HG03460 (cell line): ENCODE results near the gene CFAP119.

ENCODE experiments used
- ATAC-seq: cut with Tn5 transposase; IDR thresholded peaks from one replicate; pipeline ENCODE4 v1.9.1; 2021; ENCODE audit not compliant: unreplicated experiment

CFAP119 gene

DNA sequence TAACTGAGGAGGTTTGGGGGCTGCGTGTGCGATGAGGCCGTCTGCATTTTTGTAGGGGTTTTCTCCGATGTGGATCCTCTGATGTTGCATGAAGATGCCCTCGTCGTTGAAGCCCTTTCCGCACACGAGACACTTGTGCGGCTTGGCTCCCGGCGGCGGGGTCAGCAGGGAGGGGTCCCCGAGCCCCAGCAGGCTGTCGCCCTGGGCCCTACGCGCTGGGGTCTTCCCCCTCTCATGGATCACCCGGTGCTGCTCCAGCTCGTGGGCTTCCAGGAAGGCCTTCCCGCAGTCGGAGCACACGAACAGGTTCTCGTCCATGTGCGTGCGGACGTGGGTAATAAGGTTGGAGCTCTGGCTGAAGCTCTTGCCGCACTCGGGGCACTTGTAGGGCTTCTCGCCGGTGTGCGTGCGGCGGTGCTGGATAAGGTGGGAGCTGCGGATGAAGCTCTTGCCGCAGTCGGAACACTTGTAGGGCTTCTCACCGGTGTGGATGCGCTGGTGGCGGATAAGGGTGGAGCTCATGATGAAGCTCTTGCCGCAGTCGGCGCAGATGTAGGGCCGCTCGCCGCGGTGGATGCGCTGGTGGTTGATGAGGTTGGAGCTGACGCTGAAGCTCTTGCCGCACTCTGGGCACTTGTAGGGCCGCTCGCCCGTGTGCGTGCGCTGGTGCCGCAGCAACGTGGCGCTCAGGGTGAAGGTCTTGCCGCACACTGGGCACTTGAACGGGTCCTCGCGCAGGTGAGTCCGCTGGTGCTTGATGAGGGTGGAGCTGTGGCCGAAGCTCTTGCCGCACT is 20.8 kb upstream of the CFAP119 start:
- no peak for ATAC-seq

DNA sequence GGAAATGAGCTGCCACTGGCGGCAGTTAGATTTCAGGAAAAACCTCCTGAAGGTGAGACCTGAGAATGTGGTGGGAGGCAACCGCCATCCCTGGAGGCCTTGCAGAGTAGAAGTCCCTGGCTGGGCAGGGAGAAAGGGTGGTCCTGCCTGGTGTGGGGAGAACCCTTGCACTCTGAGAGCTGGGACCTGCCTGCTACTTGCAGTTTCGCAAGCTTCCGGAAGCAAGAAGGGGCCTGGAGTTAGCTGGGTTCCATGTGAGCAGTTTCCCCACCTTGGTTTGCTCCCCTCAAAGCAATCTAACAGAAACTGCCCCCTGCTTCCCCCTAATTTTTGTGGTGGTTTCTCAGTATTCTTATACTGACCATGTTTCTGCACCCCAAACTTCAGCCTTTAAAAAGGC is 18.7 kb upstream of the CFAP119 start:
- no peak for ATAC-seq

DNA sequence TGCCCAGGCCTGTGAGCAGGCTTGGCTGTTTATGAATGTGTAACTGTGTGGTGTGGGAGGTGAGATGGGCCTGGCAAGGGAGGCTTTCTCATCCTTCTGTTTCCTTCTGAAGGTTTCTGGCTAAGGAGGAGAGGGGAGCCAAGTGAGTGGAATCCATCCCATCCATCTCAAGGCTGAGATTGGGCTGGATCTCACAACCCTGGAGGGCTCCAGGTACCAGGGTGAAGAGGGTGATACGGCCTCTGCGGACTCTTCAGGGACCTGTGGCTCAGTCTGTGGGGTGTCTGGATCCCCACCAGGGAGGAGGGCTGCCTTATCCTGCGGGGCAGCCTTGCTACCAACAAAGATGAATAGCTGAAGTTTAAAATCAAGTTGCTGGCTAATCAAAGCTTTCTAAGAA is 18.2 kb upstream of the CFAP119 start:
- ATAC-seq = no peak

DNA sequence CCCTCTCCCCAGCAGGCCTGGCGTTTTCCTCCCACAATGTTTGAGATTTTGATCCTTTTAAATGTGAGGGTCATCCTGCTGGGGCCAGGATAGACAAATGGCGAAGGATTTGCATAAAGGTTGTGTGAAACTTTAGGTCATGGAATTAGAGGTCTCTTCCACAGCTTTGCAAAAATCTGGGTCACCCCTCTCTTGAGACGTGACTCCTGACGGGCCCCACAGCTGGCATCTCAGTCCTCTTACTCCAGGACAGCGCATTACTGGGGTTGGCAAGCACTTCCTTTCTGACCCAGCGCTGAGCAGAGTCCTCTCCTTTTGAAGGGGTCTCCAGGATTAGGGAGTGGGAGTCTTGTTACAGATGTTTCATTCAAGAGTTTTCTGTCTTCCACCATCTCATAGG is 17.7 kb upstream of the CFAP119 start:
- no peak for ATAC-seq

DNA sequence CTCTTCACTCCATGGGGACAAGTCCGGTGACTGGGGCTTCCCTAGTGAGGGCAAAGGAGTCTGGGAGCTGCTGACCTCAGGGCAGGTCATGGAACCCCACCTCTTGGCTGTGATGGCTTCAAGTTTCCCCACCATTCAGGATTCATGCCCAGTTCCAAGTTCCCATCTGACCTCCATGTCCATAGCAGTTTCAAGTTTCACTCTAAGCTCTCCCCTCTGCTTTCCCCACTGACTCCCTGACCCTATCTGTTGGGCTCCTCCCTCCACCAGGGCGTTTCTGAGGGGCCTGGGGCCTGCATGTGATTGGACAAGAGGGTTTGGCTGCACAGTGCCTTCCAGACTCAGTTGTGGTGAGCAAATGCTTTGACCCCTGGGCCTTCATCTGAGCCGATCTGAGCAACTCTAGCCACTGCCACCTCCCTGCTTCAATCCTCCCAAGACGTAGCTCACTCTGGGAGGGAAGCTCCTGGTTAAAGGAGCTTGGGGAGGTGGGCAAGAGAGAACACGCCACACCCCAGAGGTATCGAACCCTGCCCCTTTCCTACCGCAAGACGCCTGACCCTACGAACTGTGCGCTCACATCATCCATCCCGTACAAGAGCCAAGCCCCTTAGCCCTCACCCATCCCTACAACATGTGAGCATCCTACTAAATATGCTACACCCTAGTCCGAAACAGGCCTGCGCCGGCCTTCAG is 16.8 kb upstream of the CFAP119 start:
- no peak for ATAC-seq

DNA sequence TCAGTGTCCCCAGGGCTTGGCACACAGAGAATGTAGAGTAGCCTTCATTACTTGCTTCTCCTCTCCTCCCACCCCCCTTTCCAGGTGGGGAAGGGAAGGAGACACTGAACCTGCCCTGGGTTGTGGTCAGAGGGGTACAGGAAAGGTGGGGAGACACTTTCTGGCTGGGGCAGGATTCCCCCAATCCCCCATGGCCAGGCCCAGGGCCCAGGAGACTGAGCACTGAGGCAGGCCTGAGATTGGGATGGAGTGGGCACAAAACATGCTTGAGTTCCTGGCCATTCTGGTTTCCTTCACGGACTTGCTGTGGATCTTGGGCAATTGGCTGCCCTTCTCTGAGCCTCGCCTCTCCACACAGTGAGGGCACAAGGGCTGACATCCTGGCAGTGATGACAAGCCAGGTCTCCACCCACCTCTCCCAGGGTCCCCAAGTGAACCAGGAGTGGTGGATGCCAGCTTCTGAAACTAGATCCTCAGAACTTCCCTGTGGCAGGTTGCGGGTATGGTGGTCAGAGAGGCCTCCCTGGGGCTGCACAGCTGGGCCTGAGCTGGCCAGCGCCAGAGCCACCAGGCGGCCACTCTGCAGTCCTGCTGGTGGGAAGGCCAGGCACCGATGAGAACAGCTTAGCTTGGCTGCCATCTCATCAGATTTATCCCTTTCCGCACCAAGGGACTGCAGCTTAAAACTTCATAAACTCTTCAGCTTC is 15.9 kb upstream of the CFAP119 start:
- ATAC-seq = no peak

DNA sequence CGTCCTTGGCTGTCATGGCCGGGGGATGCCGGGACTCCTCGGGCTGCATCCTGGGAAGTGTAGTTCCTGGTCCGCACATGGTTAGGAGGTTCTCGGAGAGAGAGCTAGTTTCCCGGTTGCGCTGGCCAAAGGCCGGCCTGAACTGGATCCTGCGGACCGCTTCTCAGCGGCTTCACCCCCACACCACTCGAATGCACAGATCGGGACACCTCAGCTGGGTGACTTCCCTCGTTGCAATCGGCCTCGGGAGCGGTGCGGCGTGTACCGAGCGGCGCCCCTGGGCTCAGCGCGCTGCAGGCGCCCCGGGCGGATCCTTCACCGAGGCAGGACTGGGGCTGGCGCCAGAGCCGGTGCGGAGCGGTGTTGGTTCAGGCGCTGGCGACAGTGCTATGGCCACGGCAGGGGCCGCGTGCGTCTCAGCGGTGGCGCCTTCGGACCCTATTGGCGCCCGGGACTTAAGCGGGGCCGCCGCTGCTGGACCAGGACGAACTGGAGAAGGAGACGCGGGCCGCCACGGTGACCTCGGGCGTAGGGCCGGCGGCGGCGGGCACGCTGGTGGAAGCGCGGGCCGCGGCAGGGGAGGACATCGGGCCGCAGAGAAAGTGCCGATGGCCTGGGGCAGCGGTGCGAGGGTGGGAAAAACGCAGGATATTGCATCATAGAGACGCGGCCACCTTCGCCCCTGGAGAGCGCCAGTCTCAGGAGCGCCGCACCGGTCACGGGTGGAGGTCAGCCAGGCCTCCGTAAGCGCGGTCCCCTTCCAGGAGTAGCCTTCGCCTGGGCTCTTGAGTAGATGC is 13.7 kb upstream of the CFAP119 start:
- peak; percentile 61 for ATAC-seq

DNA sequence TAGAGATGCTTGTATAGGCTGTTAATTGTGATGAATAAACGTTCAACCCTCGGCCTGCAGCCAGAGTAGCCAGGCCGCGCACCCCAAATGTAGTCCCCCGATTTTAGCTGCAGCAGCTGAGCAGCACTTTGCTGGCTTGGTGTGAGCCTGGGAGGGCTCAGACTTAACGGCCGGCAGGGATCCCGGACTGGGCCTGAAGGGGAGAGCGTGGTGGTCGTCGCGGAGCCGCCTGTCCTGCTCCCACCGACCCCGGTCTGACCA is 13.2 kb upstream of the CFAP119 start:
- no peak for ATAC-seq

DNA sequence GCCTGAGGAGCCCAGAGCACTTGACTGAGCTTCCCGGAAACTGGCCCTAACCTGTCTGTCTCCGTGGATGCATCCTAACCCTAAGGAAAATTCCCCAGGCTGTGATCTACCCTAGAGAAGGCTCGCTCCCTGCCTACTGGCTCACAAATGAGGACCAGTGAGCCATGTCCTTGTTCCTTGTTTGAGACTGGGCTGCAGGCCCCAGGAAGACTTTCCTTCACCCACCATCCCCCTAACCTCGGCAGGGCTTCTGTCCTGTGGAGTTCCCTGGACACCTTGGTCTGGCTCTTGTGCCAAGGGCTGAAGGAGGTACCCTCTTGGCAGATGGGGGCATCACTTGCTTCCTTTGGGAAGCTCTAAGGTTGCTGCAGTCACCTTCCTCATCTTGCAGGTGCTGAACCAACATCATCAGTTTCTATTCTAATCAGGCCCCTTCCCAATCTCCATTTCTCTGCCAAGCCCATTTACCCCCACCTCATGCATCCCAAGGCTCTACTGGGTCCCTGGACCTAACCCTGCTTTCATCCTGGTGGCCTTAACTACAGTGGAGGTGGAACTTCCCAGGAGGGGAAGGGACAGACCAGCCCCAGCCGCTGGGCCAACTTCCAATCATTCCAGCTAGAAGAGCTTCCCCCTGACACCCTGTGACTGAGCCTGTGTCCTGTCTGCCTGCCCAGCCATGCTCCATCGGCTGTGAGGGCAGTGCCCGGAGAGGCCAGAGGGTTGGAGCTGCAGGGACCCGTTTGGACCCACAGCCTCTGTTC is 12.7 kb upstream of the CFAP119 start:
- ATAC-seq = no peak

DNA sequence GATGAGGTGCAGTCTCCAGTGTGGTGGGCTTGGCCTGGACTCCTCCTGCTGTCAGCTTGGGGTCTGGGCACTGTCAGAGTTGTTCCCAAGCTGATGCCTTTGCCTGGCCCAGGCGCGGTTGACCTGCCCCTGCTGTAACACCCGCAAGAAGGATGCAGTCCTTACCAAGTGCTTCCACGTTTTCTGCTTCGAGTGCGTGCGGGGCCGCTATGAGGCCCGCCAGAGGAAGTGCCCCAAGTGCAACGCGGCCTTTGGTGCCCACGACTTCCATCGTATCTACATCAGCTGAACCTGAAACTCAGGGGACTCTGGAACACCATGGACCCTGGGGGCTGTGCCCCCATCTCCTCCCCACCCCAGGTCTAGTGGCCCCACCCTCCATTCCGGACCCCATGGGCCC is 12.0 kb upstream of the CFAP119 start:
- ATAC-seq = no peak

DNA sequence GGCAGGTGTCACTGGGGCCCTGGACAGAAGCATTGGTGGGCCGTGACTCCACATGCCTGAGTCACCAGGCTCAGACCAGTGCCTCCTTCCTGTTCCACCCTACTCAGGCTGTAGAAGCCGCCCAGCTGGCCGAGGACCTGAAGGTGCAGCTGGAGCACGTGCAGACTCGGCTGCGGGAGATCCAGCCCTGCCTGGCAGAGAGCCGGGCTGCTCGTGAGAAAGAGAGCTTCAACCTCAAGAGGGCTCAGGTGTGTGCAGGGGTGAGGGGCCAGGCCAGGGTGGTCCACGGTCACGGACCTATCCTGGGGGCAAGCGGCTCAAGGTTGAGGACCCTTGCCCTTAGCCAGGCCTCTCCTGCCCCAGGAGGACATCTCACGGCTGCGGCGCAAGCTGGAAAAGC is 9.9 kb upstream of the CFAP119 start:
- no peak for ATAC-seq

DNA sequence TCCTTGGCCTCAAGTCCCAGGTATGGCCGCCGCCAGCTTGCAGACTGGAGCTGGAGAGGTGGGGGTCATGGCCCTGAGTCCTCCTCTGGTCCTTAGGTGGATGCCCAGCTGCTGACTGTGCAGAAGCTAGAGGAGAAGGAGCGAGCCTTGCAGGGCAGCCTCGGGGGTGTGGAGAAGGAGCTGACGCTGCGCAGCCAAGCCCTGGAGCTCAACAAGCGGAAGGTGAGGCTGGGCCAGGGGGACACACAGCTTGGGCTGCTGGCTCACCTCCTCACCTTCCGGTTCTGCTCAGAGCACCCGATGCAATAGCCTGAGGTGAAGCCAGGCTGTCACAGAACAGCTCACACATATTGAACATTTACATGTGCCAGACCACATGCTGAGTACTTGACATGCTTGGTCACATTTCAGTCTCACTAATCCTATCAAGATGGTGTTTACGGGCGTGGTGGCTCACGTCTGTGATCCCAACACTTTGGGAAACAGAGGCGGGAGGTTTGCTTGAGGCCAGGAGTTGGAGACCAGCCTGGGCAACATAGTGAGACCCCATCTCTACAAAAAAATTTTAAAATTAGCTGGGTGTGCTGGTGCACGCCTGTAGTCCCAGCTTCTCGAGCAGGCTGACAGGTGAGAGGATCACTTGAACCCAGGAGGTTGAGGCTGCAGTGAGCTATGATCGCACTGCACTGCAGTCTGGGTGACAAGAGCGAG is 7.7 kb upstream of the CFAP119 start:
- no peak for ATAC-seq

DNA sequence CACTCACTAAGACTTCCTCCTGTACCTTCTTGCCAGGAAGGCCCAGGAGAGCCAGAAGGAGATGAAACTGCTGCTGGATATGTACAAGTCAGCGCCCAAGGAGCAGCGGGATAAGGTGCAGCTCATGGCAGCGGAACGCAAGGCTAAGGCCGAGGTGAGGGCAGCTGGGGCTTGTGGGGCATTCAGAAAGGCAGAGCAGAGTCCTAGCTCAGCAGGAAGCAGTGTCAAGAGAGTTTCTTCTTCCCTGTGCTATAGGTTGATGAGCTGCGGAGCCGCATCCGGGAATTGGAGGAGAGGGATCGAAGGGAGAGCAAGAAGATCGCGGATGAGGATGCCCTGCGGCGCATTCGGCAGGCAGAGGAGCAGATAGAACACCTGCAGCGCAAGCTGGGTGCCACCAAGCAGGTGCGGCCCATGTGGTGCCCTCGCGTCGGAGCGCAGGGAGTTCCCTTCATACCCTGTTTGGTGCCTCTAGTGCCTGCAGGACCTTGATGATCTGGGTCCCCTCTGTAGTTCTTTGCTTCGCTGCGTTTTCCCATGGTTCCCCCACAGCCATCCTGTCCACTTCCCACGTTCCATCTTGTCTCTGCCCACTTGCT is 6.8 kb upstream of the CFAP119 start:
- ATAC-seq = no peak

DNA sequence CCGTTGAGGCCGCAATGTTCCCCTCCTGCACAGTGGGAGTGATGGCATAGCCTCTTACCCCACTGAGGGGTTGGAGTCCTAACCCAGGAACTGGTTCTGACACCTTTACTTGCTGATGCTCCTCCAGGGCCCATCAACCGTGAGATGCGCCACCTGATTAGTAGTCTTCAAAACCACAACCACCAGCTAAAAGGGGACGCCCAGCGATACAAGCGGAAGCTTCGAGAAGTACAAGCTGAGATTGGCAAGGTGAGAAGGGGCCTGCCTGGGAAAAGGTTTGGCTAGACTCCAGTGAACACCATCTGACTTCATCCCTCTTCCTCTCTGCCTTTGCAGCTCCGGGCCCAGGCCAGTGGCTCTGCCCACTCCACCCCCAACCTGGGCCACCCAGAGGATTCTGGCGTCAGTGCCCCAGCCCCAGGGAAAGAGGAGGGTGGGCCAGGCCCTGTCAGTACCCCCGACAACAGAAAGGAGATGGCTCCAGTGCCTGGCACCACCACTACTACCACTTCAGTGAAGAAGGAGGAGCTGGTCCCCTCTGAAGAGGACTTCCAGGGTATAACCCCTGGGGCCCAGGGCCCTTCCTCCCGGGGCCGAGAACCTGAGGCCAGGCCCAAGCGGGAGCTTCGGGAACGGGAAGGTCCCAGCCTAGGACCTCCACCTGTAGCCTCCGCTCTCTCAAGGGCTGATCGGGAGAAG is 6.1 kb upstream of the CFAP119 start:
- no peak for ATAC-seq

DNA sequence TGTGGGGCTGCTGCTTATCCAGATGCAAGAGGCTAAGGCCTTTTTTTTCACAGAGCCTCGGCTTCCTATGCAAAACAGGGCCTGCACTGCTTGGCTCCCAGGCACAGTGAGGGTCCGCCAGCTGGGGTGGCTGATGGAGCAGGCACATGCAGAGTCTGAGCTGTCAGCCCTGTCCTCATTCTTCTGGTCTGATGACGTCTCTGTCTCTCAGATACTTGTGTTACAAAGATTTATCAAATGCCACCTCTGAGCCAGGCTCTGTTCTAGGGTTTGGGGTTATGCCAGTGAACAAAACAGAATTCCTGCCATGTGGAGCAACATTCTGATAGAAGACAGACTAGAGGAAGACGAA is 5.0 kb upstream of the CFAP119 start:
- no peak for ATAC-seq

DNA sequence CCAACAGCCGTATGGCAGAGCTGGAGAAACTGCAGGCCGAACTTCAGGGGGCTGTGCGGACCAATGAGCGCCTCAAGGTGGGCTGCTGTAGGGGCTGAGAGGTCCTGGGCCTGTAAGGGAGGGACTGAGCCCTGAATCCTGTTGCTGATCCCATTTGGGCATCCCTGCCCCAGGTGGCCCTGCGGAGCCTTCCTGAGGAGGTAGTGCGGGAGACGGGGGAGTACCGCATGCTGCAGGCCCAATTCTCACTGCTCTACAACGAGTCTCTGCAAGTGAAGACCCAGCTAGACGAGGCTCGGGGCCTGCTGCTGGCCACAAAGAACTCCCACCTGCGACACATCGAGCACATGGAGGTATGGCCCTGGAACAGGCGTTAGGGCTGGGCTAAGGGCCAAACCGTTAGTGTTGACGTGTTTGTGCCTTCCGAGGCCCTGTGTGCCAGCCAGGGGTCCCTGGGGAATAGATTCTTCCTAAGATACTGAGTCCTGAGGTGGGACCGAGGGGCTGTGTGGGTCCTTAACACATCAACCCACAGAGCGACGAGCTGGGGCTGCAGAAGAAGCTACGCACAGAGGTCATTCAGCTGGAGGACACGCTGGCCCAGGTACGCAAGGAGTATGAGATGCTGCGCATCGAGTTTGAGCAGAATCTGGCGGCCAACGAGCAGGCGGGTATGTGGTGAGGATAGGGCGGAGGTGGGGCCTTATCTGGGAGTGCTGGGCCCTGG is 4.5 kb upstream of the CFAP119 start:
- no peak for ATAC-seq

DNA sequence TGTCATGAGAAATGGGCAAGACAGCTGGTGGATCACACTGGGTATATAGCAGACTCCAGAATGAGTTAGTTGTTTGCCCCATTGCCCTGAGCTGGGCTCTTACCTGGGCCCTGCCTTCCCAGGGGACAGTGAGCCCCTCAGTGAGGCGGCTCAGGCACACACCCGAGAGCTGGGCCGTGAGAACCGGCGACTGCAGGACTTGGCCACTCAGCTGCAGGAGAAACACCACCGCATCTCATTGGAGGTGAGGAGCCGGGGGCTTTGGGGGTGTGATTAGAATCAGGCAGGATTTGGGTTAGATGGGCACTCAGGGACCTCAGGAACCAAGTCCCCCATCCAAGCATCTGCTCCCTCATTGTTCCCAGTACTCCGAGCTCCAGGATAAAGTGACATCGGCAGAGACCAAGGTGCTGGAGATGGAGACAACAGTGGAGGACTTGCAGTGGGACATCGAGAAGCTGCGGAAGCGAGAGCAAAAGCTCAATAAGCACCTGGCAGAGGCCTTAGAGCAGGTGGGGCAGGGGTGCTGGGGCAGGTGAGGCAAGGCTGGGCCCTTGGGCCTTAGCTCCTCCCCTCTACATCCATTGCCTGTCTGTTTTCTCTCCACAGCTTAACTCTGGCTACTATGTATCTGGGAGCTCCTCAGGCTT is 3.1 kb upstream of the CFAP119 start:
- ATAC-seq = no peak

DNA sequence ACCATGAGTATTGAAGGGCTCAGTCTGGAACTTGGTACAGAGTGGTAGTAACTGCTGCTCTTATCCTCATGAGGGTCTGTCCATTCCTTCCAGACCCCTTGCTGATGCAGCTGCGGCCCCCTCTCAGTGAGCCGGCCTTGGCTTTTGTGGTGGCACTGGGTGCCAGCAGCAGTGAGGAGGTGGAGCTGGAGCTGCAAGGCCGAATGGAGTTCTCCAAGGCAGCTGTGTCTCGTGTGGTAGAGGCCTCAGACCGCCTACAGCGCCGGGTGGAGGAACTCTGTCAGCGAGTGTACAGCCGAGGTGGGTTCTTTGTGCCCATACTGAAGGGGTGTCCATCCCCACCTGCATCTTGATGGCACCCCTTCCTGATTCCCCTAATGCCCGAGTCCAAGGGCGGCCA is 2.2 kb upstream of the CFAP119 start:
- ATAC-seq = no peak
